Tibial nerve (tissue), 4 donors: ENCODE data around the gene BACH2. TPM values are rescaled to one million over a fixed set of nuclear protein-coding genes. Genes with fewer than 3 reads are reported as not detected.
"Not testable (repeated sequence)": the region's sequence is repeated elsewhere in the genome, so short reads cannot be mapped to it uniquely, and the experiment has no call there.

Experiments
- DNase-seq, 2 donors: peaks; one replicate each; pipeline ENCODE4 v3.0.0-alpha.2; 2019; ENCODE audit warnings: low spot score in 2 of 2
- H3K27ac ChIP-seq, 4 donors: fragments of 200-600 bp; sonication (generic) in 3 of 4; one replicate each; pipeline ENCODE4 v1.5.1; 2017 to 2019; ENCODE audit warnings: mild to moderate bottlenecking in 1 of 4
- H3K27me3 ChIP-seq, 2 donors: fragments of 200-600 bp; sonication (generic) in 1 of 2; one replicate each; pipeline versions ENCODE4 v1.5.1 to v1.6.0; 2017 to 2019
- H3K36me3 ChIP-seq, 3 donors: fragments of 200-600 bp; sonication (generic); one replicate each; pipeline ENCODE4 v1.5.1; 2018 to 2019
- H3K4me1 ChIP-seq, 4 donors: fragments of 200-600 bp; sonication (generic) in 3 of 4; one replicate each; pipeline ENCODE4 v1.5.1; 2017 to 2019
- H3K4me3 ChIP-seq, 4 donors: fragments of 200-600 bp; sonication (generic) in 3 of 4; one replicate each; pipeline ENCODE4 v1.5.1; 2017 to 2019; ENCODE audit warnings: mild to moderate bottlenecking in 1 of 4, moderate library complexity in 1 of 4
- H3K9me3 ChIP-seq, 4 donors: fragments of 200-600 bp; sonication (generic) in 3 of 4; one replicate each; pipeline ENCODE4 v1.5.1; 2017 to 2019
- EP300 ChIP-seq, 2 donors: sonication (generic); formaldehyde crosslinking; IDR thresholded peaks; one replicate each; pipeline ENCODE4 v1.6.1; 2017; ENCODE audit warnings: antibody characterized with exemption in 2 of 2, mild to moderate bottlenecking in 1 of 2
- POLR2A ChIP-seq, 2 donors: fragments of 450-650 bp; IDR thresholded peaks; one replicate each; pipeline ENCODE4 v1.6.1; 2017; ENCODE audit warnings: antibody characterized with exemption in 2 of 2, mild to moderate bottlenecking in 2 of 2, moderate library complexity in 2 of 2
- WGBS, 2 donors: methylation state at CpG; one replicate each; pipeline ENCODE4 v1.1.5; 2018; 5-methylcytosine and 5-hydroxymethylcytosine counted together
- total RNA-seq, 4 donors: library from RNA; depleted of rRNA; stranded (reverse); fragments of >200 nt; gene quantifications; one replicate each; pipeline ENCODE4 v1.1.0, GENCODE V29; 2016
- TF ChIP-seq, protein P1 (sequence below), 5 experiments: fragments of 200-600 bp in 3 of 5; fragments of 450-650 bp in 2 of 5; sonication (generic) in 3 of 5; IDR thresholded peaks; one replicate each; pipeline ENCODE4 v1.5.1; 2016 to 2019; ENCODE audit warnings: antibody characterized with exemption in 5 of 5, mild to moderate bottlenecking in 3 of 5, moderate library complexity in 2 of 5

BACH2 gene
- total RNA-seq, 4 donors from 2014 or later: 4.4 to 11.1 (median 8.4) TPM

DNA sequence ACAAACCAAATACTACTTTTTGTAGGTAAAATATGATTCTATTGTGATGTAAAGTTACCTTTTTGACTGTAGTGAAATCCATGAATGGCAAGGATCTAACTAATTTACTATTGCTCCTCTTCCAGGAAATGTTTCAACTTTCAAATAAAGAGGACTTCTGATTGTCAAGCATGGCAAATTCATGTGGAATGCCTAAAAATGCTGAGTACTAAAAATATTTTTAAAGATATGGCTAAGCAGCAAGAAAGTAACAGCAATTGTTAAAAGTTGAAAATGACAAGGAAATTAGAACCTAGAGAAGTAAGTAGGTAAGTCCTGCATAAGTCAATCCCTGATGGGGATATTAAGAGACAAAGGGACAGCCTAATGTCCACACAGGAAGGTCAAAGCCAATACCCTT, 126.0 kb downstream of the BACH2 start:
- H3K27ac ChIP-seq: no peak overlapping the region
- peaks cover 0 to 12% (median 2%) of the 10 kb centered on the region in 4 donors for H3K4me1 ChIP-seq
- DNase-seq: no peak
- no peaks in the 10 kb centered on the region for H3K36me3 ChIP-seq
- TF ChIP-seq POLR2A (IDR thresholded peaks at IDR 0.05): no peak
- no peak for TF ChIP-seq EP300 (IDR thresholded peaks at IDR 0.05)
- TF ChIP-seq, protein P1, sequence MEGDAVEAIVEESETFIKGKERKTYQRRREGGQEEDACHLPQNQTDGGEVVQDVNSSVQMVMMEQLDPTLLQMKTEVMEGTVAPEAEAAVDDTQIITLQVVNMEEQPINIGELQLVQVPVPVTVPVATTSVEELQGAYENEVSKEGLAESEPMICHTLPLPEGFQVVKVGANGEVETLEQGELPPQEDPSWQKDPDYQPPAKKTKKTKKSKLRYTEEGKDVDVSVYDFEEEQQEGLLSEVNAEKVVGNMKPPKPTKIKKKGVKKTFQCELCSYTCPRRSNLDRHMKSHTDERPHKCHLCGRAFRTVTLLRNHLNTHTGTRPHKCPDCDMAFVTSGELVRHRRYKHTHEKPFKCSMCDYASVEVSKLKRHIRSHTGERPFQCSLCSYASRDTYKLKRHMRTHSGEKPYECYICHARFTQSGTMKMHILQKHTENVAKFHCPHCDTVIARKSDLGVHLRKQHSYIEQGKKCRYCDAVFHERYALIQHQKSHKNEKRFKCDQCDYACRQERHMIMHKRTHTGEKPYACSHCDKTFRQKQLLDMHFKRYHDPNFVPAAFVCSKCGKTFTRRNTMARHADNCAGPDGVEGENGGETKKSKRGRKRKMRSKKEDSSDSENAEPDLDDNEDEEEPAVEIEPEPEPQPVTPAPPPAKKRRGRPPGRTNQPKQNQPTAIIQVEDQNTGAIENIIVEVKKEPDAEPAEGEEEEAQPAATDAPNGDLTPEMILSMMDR (IDR thresholded peaks at IDR 0.05): no peak
- no peak overlapping the region for H3K4me3 ChIP-seq
- no peaks in the 10 kb centered on the region for H3K27me3 ChIP-seq
- no peaks in the 10 kb centered on the region for H3K9me3 ChIP-seq

DNA sequence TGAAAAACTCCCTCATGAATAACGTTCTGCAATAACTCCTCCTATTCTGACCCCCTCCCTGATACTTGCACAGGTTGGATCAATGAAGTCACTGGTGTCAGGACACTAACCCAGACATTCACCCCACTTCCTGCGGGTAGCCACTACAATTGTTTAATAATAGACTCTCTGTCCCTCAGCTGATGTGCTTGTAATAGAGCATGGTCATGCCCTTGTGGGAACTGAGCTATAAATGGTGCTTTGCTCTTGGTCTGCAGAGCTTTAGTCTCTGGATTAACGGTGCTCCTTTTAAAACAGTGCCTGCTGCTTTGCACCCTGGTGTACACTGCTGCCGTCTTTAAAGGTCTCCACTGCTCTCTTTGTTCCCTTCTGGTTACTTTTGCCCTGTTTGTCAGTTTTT, 127.3 kb downstream of the BACH2 start:
- Histone ChIP-seq H3K4me3 (no peak overlapping the region), H3K36me3 (no peaks in the 10 kb centered on the region), H3K27me3 (no peaks in the 10 kb centered on the region), H3K27ac (no peak overlapping the region), H3K9me3 (no peaks in the 10 kb centered on the region), H3K4me1 (peaks cover 0 to 12% (median 2%) of the 10 kb centered on the region in 4 donors)
- WGBS, 2 donors: 23 to 27% methylated on average over 4 of the region's 4 CpGs
- no peak for DNase-seq
- no peak for TF ChIP-seq EP300 (IDR thresholded peaks at IDR 0.05)
- TF ChIP-seq, protein P1 (IDR thresholded peaks at IDR 0.05): no peak
- TF ChIP-seq POLR2A (IDR thresholded peaks at IDR 0.05): no peak

DNA sequence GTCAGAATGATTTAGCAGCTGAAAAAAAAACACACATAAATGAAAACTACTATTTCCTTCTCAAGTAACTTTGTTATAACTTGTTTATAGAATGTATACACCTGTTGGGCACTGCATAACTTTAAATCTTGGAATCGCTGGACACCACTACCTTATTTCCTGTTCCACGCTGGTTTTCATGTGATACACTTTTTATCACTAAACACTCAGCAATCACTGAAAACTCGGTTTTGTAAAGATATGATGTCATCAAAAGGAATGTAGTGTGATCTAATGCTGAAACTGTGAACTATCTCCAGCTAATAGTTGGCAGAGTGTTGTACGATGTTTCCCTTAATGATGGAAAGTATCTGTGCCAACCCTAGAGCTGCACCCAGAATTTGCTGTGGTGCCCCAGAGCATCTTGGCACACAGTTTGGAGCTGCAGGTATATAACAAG, 127.9 kb downstream of the BACH2 start:
- Histone ChIP-seq H3K36me3 (no peaks in the 10 kb centered on the region), H3K27ac (no peak overlapping the region), H3K4me1 (peaks cover 0 to 12% (median 2%) of the 10 kb centered on the region in 4 donors), H3K27me3 (no peaks in the 10 kb centered on the region), H3K9me3 (no peaks in the 10 kb centered on the region), H3K4me3 (no peak overlapping the region)
- no peak for DNase-seq
- TF ChIP-seq EP300 (IDR thresholded peaks at IDR 0.05) (no peak), POLR2A (IDR thresholded peaks at IDR 0.05) (no peak)
- TF ChIP-seq, protein P1 (IDR thresholded peaks at IDR 0.05): no peak
- 39 to 42% methylated on average over 4 of the region's 4 CpGs for WGBS, 2 donors

DNA sequence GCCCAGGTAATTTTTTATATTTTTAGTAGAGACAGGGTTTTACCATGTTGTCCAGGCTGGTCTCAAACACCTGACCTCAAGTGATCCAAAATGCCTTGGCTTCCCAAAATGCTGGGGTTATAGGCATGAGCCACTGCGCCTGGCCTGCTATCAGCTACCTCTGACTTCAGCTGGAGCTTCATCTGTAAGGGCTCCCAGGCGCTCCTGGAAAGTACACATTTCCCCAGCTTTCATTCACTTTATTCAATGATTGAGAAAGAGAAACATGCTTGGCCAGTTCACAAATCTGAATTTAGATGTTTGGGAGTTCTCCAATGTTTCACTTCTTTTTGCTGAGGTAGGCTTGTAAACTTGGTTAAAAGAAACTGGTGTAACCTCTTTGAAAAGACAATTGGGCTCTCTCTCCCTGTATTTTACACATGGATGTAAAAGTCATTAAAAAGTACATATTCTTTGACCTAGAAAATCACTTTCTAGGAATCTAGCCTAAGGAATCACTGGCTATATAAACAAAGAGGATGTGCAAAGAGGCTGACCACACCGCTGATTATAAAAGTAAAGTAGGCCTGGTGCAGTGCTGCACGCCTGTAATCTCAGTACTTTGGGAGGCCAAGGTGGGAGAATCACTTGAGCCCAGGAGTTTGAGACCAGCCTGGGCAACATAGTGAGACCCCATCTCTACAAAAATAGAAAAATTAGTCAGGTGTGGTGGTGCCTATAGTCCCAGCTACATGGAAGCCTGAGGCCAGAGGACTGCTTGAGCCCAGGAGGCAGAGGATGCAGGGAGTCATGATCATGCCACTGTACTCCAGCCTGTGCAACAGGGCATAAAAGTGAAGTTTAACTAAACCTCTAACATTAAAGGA, 128.9 kb downstream of the BACH2 start:
- peaks cover 0 to 12% (median 2%) of the 10 kb centered on the region in 4 donors for H3K4me1 ChIP-seq
- H3K4me3 ChIP-seq: no peak overlapping the region
- TF ChIP-seq EP300 (IDR thresholded peaks at IDR 0.05): no peak
- TF ChIP-seq POLR2A (IDR thresholded peaks at IDR 0.05): no peak
- TF ChIP-seq, protein P1 (IDR thresholded peaks at IDR 0.05): no peak
- H3K27me3 ChIP-seq: no peaks in the 10 kb centered on the region
- no peak for DNase-seq
- peak overlapping the region in 1 of 4 donors; percentile 17 for H3K27ac ChIP-seq
- no peaks in the 10 kb centered on the region for H3K9me3 ChIP-seq
- no peaks in the 10 kb centered on the region for H3K36me3 ChIP-seq
- WGBS, 2 donors: 85 to 93% methylated on average over 4 of the region's 4 CpGs

DNA sequence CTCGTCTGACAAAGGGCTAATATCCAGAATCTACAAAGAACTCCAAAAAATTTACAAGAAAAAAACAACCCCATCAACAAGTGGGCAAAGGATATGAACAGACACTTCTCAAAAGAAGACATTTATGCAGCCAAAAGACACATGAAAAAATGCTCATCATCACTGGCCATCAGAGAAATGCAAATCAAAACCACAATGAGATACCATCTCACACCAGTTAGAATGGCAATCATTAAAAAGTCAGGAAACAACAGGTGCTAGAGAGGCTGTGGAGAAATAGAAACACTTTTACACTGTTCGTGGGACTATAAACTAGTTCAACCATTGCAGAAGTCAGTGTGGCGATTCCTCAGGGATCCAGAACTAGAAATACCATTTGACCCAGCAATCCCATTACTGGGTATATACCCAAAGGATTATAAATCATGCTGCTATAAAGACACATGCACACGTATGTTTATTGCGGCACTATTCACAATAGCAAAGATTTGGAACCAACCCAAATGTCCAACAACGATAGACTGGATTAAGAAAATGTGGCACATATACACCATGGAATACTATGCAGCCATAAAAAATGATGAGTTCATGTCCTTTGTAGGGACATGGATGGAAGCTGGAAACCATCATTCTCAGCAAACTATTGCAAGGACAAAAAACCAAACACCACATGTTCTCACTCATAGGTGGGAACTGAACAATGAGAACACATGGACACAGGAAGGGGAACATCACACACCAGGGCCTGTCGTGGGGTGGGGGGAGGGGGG, 130.3 kb downstream of the BACH2 start:
- H3K27ac ChIP-seq, H3K9me3 ChIP-seq, H3K36me3 ChIP-seq, DNase-seq, H3K4me3 ChIP-seq, H3K27me3 ChIP-seq: not testable (repeated sequence)
- peaks cover 0 to 12% (median 2%) of the 10 kb centered on the region in 4 donors for H3K4me1 ChIP-seq
- WGBS, 2 donors: 95 to 96% methylated on average over 7 of the region's 7 CpGs
